Adrenal gland (tissue), 5 donors: ENCODE measurements around the gene CLMP.

Source experiments
- POLR2A ChIP-seq, 2 donors: fragments of 450-650 bp; IDR thresholded peaks; one replicate each; pipeline ENCODE4 v1.6.1; 2017; ENCODE audit warnings: antibody characterized with exemption in 2 of 2, mild to moderate bottlenecking in 2 of 2, moderate library complexity in 1 of 2
- TF ChIP-seq, protein P1 (sequence below), 6 experiments: fragments of 450-650 bp in 4 of 6; fragments of 200-600 bp in 2 of 6; sonication (generic) in 1 of 6; IDR thresholded peaks; 1 replicate in 5 of 6; 2 replicates in 1 of 6; pipeline versions ENCODE4 v1.5.1 to v1.8.0; 2016 to 2021; ENCODE audit warnings: antibody characterized with exemption in 6 of 6, mild to moderate bottlenecking in 2 of 6, moderate library complexity in 1 of 6
- donor health status: DM: no; HTN: no; CAD: no.

DNA sequence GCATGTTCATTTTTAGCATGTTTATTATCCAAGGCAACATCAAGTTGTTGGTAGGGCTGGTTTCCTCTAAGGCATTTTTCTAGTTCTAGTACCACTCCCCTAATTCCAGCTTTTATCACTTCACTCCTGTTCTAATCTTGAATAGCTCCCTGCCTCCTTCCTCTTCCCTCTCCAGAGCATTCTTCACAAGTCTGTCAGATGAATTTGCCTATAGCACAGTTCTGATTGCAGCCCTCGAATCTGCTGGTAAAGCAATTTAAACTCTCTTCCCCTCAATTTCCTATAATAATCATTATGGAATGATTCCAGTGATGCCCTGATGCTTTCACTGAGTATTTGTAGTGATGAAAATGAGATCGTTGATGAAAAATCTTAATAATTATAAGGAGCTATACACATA lies 43.3 kb downstream of the CLMP start:
- TF ChIP-seq, protein P1, sequence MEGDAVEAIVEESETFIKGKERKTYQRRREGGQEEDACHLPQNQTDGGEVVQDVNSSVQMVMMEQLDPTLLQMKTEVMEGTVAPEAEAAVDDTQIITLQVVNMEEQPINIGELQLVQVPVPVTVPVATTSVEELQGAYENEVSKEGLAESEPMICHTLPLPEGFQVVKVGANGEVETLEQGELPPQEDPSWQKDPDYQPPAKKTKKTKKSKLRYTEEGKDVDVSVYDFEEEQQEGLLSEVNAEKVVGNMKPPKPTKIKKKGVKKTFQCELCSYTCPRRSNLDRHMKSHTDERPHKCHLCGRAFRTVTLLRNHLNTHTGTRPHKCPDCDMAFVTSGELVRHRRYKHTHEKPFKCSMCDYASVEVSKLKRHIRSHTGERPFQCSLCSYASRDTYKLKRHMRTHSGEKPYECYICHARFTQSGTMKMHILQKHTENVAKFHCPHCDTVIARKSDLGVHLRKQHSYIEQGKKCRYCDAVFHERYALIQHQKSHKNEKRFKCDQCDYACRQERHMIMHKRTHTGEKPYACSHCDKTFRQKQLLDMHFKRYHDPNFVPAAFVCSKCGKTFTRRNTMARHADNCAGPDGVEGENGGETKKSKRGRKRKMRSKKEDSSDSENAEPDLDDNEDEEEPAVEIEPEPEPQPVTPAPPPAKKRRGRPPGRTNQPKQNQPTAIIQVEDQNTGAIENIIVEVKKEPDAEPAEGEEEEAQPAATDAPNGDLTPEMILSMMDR (IDR thresholded peaks at IDR 0.05), result no peak
- TF ChIP-seq POLR2A (IDR thresholded peaks at IDR 0.05), result no peak
